D341Med (cell line): Measurements from ENCODE around the gene FAU.
"Not testable (repeated sequence)": the region's sequence is repeated elsewhere in the genome, so short reads cannot be mapped to it uniquely, and the experiment has no call there.

Experiments used
- DNase-seq: peaks from one replicate; pipeline ENCODE4 v3.0.0; 2012; ENCODE audit warnings: low spot score

The FAU gene

DNA sequence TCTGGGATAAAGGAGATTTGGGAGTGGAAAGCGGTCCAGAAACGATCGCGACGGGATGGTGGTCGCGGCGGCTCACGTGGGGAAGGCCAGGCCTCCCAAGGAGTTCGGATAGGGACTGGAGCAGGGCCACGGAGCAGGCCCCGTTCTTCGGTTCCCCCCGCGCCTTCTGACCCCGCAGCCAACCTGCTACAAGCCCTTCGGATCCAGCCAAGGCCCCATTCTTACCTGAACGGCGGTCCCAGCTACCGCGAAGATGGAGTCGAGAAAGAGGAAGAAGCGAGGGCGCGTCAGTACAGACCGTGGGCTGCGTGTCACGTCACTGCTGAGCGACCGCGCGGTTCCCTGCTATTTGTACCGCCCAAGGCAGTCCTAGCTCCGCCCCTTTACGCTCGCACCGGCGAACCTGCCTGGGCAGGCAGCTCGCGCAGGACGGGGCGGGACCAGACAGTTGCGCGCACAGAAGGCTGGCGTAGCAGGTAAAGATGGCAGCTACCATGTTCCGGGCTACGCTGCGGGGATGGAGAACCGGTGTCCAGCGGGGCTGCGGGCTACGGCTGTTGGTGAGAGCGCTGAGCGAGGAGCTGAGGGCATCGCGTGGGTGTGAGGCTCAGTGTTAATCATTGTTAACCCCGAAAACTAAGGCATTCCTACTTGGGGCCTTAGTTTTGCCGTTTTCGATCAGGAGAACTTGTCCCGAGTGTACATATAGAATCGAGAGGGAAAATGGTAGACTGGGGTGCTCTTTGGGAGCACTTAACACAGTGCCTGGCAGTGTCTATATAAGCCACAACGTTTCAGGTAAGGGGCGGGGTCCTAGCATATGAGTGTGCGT is at the start of gene FAU, which contains the start of gene MRPL49:
Gene FAU, minus strand, starts transcription at position 270 of the 832 bp plus-strand sequence. CDS start 321 bp downstream, outside the sequence.
Gene MRPL49, plus strand, starts transcription at position 457 of the 832 bp plus-strand sequence. Its CDS starts 26 bp downstream, at position 483.
- peak; percentile 96 for DNase-seq

DNA sequence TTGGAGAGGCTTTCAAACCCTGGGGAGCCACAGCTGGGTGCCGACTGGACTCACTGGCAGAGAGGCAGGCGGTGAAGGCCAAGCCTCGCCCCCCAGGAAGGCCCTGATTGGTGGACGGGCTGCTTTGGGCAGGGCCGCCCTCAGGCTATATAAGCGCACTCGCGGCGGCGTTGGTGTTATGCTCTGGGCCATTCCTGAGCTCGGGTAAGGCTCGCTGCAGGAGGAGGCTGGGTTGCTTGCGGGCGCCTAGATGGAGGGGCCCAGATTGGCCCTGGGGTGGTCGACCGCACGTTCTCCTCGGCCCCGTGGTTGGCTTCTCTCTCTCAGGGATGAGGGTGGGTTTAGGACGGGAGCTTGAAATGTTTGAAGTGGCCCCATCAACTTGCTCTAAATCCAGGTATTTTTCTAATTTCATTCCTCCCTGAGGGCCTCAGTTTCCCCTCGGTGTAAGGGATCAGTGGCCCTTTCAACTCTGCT is 48.2 kb upstream of the FAU start, which contains the start of gene SPDYC:
Gene SPDYC, plus strand, starts transcription at position 176 of the 477 bp plus-strand sequence. CDS start 1,125 bp downstream, outside the sequence.
- no peak for DNase-seq

DNA sequence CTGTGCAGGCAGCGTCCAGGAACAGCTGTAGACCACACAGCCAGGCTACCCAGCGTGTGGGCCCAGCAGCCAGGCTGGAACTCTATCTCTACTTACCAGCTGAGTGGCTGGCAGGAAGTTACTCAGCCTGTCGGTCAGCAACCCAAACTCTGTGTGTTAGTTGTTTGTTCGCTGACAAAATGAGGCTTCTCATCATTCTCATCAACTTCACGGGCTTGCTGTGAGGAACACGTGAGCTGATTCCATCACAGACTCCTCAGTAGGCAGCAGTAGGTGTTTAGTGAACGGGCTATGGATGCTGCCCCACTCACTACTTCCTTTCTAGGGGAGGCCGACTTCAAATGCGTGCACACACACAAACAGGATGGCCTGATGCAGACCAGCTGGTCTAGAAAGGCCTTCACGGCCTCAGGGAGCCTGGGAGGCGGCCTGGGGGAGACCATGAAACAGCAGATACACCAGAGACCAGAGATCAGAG is 47.3 kb upstream of the FAU start:
- no peak for DNase-seq

DNA sequence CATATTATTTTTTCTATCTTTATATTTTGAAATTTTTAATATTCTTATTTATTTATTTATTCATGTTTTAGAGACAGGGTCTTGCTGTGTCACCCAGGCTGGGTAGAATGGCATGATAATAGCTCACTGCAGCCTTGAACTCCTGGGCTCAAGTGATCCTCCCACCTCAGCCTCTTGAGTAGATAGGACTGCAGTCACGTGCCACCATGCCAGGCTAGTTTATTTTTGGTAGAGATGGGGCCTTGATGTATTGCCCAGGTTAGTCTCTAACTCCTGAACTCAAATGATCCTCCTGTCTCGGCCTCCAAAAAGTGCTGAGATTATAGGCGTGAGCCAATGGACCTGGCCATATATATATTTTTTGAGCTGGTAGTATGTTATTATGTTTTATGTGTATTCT is 45.7 kb upstream of the FAU start:
- no peak for DNase-seq

DNA sequence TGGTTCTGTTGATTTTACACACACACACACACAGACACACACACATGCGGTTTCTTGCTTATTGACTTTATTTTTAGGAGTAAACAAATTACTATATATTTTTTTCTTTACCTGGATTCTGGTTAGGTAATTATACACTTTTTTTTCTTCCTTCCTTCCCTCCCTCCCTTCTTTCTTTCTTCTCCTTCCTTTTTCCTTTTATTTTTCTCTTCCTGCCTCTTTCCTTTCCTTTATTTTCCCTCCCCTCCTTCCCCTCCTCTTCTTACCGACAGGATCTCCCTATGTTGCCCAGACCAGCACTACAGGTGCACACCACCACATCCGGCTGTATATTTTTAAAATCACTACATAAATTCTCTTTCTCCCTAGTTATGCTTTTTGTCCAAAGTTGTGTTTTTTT is 45.0 kb upstream of the FAU start:
- DNase-seq: no peak

DNA sequence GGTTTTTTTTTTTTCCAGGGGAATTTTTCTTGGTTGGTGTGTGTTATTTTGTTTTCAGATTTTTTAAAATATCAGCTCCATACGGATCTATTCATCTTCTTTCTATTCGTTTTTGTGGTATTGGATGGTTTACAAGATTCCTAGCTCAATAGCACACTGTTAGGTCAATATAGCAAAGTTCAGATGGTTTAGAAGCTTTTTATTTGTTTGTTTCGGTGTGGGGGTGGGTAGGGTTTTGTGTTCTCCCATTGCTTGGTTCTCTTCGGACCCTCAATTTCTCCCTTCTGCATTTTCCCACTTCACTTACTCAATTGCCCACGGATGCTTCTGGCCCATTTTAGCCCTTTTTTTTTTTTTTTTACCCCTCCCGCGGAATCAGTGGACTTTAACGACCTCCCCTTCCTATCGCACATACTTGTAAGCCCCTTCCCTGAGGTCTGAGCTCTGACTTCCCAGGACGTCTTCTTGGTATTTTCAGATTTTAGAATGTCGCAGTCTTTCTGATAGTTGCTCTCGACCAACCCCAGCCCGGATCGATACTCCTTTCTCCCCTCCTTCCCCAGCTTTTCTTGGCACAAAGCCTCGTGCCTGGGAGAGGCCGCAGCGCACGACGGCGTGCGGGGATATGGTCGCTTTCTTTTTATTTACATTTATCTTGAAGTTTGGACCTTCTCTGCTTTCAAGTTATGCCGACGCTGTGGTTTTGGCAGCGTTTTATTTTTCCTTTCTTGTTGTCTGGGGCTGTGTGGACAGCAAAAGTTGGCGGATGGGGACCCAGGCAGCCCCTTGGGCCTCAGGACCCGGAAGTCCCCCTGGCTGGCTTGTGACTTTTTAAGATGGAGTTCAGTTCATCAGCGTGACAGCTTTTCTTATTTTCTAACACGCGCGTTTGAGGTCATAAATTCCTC is 43.7 kb upstream of the FAU start:
- no peak for DNase-seq

DNA sequence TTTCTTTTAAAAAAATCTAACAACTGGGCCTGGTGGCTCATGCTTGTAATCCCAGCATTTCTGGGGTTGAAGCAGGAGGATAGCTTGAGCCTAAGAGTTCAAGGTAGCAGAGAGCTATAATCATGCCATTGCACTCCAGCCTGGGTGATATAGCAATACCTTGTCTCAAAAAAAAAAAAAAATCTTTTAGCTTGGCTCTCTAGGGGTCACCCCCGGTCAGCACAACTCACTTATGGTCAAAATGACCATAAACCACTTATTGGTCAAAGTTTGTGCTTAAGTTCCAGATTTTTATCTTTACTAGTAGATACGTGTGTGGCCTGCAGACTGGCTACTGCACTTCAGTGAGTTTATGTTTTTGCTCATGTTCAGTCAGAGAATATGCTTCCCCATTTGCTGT is 41.8 kb upstream of the FAU start:
- no peak for DNase-seq

DNA sequence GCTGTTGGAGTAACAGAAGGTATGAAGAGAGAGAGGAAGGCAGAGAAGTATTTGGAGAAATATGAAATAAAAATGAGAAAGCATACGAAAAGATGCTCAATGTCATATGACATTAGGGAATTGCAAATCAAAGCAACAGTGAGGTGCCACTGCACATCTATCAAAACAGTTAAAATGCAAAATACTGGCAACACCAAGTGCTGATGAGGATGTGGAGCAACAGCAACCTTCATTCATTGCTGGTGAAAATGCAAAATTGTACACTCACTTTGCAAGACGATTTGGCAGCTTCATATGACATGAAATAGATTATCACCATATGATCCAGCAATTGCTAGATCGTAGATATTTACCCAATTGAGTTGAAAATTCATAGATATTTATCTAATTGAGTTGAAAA is 38.7 kb upstream of the FAU start:
- DNase-seq: no peak

DNA sequence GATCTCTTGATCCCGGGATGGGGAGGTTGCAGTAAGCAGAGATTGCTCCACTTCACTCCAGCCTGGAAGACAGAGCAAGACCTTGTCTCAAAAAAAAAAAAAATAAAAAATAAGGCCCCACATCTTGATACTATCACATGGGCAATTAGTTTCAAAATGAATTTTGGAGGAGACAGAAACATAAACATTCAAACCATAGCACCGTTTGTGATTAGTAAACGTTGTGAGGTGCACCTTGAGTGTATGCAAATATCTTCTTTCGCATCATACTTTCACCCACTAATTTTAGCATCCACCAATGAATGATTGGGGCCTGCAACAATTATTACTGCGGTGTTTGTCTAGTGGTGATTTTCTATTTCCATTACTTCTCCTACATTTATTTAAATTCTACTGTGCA is 37.1 kb upstream of the FAU start:
- DNase-seq: no peak

DNA sequence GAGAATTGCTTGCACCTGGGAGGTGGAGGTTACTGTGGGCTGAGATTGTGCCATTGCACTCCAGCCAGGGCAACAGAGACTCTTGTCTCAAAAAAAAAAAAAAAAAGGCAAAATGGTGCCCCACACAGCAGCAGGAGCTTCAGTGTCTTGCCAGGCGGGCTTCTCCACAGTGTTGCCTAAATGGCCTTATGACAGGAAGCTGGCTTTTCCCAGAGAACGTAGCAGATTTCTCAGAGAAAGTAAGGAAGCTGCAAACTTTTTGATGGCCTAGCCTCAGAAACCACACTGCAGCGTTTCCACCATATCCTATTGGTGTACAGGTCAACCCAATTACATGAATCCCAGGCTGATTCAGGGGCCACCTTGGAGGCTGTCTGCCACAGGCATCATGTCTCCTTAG is 35.4 kb upstream of the FAU start:
- DNase-seq: no peak

DNA sequence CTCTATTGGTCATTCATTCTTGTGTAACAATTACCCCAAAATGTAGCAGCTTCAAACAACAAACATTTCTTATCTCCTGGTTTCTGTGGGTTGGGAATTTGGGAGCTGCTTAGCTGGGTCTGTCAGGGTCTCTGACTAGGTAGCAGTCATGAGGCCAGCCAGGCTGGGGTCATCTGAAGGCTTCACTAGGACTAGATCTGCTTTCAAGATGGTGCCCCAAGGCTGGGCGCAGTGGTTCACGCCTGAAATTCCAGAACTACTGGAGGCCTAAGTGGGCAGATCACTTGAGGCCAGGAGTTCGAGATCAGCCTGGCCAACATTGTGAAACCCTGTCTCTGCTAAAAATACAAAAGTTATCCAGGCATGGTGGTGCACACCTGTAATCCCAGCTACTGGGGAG is 35.0 kb upstream of the FAU start:
- no peak for DNase-seq

DNA sequence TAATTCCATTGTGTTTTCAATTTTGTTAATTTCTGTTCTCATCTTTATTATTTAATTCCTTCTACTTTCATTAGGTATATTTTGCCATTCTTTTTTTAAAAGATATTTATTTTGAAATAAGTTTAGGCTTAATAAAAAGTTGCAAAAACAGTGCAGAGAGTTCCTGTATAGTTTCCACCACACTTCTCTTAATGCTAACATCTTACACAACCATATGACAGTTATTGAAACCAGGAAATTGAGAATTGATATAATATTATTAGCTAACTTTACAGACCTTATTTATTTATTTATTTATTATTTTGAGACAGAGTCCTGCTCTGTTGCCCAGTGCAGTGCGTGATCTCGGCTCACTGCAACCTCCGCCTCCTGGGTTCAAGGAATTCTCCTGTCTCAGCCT is 34.3 kb upstream of the FAU start:
- no peak for DNase-seq

DNA sequence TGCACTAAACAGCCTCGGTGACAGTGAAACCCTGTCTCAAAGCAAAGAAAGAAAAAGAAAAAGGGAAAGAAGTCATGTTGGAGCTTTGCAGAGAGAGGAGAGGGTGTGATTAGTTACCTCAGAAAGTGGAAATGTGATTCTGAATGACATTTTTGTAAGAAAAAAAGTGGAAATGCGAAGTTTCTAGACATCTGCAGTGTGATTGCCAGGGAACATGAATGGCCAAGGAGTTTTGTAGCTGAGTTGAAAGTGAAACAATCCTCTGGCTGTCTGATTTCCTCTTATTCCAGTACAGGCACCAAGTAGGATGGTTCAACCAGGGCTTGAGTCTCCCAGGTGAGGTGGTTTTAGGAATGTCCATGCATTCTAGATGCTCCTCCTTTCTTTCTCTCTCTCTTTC is 30.2 kb upstream of the FAU start:
- no peak for DNase-seq

DNA sequence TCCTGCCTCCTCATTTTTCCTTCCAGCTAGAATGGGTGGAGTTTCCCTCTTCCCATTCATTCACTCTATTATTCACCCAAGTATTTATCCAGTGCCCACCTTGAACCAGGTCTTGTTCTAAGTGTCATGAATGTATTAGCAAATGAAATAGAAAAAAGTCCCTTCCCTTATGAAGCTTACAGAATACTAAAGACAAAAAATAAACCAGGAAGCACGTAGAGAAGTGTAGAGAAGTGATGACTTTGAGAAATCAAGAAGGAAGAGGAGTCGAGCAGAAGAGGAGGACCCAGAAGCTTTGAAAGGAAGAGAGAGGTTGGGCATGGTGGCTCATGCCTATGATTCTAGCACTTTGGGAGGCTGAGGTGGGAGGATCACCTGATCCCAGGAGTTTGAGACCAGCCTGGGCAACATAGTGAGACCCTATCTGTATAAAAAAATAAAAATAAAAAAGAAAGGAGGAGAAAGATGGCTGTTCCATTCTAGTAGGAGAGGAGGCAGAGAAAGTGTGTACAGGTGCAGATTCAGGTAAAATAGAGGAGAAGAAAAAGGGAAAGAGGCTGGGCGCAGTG is 29.5 kb upstream of the FAU start:
- DNase-seq: no peak

DNA sequence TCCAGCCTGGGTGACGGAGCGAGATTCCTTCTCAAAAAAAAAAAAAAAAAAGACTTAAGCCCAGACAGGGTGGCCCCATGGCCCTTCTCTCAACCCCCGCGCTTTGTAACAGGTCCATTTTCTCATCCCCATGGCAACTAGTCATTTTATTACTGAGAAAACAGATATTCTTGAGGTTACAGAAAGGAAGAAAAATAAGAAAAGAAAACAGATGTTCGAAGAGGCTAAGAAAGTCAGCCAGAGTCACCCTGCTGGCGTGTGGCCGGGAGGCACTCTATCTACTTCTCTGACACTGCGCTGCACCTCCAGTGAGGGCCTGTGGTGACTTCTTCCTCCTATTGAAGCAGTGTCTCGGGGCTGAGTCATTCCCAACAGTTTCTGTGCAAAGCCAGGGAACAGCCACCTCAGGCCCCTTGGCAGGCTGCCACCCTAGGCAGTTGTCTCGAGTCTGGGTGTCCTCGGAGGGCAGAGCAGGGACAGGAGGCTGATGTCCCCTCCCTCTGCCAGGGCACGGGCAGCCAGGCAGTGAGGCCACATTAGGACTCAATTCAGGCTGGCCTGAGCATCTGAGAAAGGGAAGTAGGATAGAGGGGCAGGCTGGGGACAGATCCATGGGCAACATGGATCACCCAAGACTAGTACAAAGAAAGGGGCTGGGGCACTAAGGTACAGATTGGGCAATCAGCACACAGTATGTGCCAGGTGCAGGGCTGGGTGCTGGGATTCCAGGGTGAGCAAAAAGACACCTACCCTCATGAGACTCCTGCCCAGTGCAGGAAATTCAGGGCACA is 28.8 kb upstream of the FAU start:
- no peak for DNase-seq

DNA sequence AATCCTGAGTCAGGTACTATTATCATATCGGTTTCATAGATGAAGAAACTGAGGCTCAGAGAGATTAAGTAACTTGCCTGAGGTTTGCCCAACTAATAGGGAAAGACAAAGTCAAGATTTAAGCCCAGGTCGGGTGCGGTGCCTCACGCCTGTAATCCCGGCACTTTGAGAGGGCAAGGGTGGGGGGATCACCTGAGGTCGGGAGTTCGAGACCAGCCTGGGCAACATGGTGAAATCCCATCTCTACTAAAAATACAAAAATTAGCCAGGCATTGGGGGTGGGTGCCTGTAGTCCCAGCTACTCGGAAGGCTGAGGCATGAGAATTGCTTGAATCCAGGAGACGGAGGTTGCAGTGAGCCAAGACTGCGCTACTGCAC is 28.2 kb upstream of the FAU start:
- not testable (repeated sequence) for DNase-seq

DNA sequence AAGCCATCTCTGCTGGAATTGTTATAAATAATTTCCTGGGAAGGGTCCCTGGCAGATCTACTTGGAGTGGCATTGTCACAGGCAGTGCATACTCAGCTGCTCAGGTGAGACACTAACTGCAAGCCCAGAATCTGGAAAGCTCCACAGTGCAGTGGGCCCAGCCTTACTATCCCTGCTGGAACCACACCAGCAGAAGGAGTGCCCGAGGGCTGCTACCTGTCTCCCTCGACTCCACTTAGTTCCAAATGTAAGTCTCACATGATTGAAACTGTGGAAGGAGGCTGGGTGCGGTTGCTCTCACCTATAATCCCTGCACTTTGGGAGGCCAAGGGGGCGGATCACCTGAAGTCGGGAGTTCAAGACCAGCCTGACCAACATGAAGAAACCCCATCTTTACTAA is 26.7 kb upstream of the FAU start:
- no peak for DNase-seq

DNA sequence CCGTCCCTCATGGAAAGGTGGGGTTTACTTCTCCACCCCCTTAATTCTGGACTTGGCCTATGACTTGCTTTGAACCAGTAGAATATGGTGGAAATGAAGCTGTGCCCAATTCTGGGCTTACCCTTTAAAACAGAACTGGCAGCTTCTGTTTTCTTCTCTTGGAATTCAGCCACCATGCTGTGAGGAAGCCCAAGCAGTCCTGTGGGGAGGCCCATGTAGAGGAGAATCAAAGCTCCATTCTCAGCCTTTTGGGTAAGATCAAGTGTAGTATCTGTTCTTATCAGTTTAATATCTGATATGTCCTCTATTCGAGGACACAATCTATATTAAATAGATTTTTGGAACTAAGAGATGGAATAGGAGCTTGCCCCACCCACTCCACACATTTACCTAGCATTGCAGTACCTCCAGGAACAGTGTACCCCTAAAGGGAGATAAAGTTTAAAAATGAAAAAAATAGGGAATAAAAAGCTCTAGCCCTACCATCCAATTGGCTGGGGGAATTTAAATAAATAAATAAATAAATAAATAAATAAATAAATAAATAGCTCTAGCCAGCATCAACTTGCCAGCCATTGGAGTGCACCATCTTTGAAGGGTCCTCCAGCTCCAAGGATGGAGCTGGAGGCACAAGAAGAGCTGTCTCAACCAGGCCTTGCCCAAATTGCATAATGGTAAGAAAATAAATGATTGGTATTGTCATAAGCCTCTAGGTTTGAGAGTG is 25.6 kb upstream of the FAU start:
- DNase-seq: no peak

DNA sequence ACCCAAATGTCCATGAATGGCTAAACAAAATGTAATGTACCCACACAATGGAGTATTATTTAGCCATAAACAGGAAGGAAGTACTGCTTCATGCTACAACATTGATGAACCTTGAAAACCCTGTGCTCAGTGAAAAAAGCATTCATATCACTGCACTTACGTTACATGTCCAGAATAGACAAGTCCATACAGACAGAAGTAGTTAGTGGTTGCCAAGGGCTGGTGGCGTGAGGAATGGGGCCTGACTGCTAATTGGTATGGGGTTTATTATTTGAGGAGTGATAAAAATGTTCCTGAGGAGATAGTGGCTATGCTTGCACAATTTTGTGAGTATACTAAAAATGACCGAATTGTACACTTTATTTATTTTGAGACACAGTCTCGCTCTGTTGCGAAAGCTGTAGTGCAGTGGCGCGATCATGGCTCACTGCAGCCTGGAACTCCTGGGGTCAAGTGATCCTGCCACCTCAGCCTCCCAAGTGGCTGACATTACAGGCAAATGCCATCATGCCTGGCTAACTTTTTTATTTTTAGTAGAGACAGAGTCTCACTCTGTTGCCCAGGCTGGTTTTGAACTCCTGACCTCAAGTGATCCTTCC is 20.1 kb upstream of the FAU start:
- DNase-seq: no peak

DNA sequence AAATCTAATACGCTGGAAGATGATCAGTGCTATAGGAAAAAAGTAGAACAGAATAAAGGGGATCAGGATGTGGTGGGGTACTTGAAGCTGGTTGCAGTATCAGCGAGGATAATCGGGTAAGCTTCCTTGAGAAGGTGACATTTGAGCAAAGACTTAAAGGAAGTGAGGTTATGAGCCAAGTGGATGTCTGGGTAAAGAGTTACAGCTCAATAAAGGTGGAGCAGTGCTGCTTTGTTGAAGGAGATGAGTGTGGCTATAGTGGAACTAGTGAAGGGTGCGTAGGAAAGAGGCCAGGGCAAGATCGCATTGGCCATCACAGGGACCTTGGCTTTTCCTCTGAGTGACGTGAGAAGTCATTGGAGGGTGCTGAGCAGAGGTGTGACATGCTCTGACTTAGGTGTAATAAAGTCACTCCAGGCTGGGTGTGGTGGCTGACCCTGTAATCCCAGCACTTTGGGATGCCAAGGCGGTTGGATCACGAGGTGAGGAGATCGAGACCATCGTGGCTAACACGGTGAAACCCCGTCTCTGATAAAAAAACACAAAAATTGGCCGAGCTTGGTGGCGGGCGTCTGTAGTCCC is 14.7 kb upstream of the FAU start:
- no peak for DNase-seq
